NCI-H1092 (cell line): Measurements from ENCODE around the gene LAMA2.
"Not testable (repeated sequence)": the region's sequence is repeated elsewhere in the genome, so short reads cannot be mapped to it uniquely, and the experiment has no call there.

Experiments used
- DNase-seq: peaks from one replicate; lab custom pipeline; 2025; lab: John Stamatoyannopoulos, UW

LAMA2 gene

GRCh38 chr6:129088481-129088880, 205.5 kb downstream of the LAMA2 start:
- not testable (repeated sequence) for DNase-seq

- no peak for DNase-seq
Observed at GRCh38 chr6:129089357-129089756, 206.4 kb downstream of the LAMA2 start.

DNA sequence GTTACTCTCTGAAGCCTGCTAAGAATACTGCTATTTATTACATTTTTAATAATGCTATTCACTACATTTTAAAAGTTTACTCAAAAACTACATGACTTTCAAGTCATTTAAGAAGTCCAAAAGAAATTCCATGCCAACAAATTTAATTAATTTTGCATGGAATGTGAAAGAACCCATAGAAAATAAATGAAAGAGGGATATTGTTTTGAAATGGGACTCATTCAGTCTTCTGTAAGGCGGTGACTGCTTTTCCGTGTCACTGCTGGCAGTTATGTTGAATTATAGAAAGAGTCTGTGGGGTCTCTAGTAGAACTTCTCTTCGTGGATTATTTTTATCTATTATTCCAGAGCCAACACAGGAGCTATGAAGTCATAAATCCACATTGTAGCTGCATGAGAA, 211.2 kb downstream of the LAMA2 start:
- no peak for DNase-seq

DNA sequence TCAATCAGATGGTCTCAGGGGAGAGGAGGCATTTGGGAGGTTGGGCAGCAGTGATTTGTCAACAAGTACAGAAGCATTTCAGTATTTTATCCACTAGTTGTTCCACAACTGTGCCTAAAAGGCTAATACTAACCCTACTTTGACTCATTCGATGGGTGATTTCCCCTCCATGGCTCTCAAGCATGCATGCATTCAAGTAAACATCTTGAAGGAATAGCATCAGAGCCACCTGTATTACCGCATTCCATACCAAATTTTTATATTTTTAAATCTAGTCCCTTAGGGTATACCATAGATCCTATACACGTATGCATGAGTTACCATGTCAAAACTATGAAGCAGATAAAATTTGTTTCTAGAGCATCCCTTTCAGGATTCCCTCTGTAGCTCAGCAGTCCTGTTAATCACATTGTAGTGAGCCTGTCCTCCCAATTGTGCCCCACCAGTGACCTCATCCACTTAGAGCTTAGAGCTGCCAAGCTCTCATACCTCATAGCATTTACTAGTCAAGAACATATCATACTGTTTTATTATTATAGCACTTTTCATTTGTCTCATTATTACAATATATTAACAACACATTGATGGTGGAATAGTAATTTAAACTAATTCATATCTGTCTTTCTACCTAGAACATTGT, 213.8 kb downstream of the LAMA2 start:
- no peak for DNase-seq

- DNase-seq, result no peak
Observed at GRCh38 chr6:129098061-129098553, 215.2 kb downstream of the LAMA2 start.

- no peak for DNase-seq
Observed at GRCh38 chr6:129099696-129100095, 216.8 kb downstream of the LAMA2 start.

DNA sequence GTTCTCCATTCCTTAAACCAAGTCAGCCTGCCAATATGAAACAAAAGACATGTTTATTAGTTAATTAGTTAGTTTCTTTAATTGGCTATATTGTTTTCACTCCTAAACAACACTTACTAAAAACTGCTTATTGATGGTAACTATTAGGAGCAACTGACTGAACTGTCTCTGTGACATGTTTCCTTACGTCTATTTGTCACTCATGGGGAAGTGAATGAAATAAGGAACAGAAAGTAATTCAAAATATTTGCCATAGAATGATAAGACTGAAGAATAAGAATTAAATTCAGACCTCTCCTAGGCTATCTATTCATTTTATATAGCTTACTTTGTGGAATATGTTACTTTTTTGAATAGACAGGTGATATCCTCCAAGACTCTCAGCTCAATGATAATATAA, 217.2 kb downstream of the LAMA2 start:
- no peak for DNase-seq

- DNase-seq, result no peak
Observed at GRCh38 chr6:129102741-129103140, 219.8 kb downstream of the LAMA2 start.

DNA sequence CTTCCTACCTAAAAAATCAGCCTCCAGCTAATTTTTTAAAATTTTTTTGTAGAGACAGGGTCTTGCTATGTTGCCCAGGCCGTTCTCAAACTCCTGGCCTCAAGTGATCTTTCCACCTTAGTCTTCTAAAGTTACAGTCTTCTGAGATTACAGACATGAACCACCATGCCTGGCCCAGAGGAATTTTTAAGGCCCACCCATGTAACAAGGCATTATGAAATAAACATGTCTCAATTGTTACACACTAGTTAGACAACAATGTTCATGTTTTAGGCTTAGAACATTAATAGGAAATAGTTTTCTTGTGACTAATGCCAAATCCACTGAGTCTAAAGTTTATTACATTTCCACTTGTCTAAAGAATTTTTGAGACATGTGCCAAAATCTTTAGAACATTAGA, 221.2 kb downstream of the LAMA2 start:
- no peak for DNase-seq

- no peak for DNase-seq
Observed at GRCh38 chr6:129104560-129104959, 221.6 kb downstream of the LAMA2 start.

DNA sequence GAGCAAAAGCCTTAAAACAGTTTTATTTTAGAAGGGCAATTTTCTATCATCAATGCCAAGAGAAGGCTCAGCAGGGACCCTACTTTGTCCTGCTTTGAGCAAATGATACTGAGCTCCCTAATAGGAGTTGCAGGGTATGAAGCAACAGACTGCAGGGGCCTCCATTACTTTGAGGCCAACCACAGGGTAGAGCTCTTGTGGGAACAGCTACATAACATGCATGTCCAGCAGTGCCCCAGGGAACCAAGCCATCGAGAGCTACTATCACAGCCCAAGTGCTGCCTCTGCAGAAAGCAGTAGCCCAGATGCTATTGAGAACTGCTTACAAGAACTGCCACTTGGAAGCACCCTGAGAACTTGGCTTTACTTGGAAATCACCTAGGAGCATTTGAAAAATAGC, 222.1 kb downstream of the LAMA2 start:
- no peak for DNase-seq

GRCh38 chr6:129105793-129106192, 222.9 kb downstream of the LAMA2 start:
- DNase-seq, result no peak

DNA sequence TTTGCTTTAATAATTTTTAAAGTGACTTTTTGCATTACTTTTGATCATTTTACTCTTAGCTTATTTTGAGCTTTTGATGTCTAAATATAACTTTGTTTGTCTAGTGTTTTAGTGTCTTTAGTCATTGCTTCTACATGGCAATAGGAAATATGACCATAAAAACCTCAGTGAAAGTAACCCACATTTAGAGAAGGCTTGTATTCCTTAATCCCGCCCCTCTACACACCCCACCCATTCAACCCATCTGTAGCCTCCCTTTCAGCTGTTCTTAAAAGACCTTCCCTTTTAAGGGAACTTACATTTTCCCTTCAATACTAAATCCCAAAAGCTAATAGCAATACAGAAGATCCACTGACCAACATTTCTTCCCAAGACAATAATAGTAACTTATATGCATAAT, 225.4 kb downstream of the LAMA2 start:
- DNase-seq, result no peak

GRCh38 chr6:129110690-129111343, 227.9 kb downstream of the LAMA2 start:
- no peak for DNase-seq

- DNase-seq, result no peak
Observed at GRCh38 chr6:129111346-129111745, 228.4 kb downstream of the LAMA2 start.

- DNase-seq, result no peak
Observed at GRCh38 chr6:129111853-129112252, 228.9 kb downstream of the LAMA2 start.

DNA sequence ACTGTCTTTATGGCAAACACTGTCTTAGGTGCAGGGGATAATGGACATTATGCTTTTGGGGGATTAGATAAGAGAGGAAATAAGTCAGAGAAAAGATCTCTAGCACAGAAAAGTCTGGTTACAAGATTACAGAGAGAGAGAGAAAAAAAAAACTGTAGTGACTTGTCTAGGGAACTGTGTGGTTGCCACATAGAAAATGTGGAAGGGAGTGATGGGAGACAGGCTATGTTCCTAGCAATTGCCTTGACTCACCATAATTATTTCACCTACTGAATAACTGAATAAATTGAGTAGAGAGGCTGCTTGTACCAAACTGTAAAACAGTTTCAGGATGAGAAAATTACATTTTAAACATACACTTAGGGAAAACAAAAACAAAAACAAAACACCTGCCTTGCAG, 229.7 kb downstream of the LAMA2 start:
- no peak for DNase-seq

DNA sequence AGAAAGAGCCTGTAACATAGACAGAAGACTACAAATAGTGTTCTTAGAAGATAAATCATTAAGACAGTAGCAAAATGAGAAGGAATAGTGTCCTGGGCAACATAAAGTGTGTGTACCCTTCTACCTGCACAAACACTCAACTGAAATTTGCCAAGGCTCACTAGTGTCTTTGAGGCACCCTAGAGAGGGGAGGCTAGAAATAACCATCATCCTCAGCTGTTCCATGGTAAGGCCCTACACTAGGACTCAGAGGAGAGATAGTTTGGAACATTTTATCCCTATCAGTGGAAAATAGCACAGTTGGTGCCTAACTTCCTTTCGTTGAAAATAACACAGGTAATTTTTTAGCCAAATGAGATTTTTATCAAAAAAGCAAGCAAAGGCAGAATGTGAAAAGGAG, 230.7 kb downstream of the LAMA2 start:
- DNase-seq, result no peak

- no peak for DNase-seq
Observed at GRCh38 chr6:129114636-129115391, 231.9 kb downstream of the LAMA2 start.

- DNase-seq, result no peak
Observed at GRCh38 chr6:129115471-129115870, 232.5 kb downstream of the LAMA2 start.

DNA sequence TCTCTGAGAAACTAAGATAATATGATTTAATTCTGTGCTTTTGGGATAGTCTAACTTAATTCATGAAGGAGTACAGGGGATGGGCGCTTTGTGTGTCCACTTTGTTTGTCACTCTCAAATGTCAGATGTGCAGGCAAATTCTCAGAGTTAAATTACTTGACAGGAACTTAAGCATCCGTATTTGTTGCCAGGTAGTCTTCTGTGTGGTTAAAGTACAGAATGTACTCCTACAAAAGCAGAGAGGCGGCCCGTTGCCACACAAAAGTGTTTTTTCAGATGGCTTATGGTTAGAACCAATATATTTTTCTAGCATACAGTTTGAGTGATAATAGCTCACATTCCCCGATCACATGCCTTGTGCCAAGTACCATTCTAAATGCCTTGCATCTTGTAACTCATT, 234.4 kb downstream of the LAMA2 start:
- no peak for DNase-seq

DNA sequence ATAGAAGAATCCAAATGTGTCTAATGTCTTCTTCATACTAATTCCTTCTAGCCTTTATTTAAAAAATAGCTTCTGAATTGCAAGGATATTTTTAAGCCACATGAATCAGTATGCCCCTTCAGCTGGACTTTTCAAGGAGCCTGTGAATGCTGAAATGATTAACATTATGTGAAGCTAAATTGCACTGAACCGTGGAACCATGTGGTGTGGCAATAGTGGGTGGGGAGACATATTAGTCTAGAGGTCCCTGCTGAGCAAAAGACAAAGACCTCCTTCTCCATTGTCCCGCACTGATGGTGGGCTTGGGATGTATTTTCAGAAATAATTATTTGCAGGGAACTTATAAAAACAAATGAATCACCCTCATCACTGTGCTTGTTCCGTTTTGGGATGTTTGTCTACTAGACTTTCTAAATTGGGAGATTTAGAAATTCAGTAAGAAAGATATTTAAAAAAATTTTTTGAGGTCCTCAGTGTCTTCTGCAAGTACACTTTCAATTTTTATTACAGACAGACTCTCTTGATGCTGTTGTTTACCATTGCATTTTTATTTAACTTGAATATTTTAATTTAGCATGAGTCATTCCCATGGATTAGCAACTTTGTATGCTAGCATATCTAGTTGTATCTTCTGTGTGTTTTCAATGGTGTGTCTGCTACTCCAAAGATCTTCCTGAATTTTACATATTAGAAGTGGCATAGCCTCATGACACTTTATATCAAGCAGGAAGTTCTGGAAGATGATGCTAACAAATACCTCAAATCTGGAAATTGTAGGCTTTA, 238.1 kb downstream of the LAMA2 start:
- no peak for DNase-seq
